Left lung (tissue), 10 donors: ENCODE data around the gene DDAH1. TPM values are rescaled to one million over a fixed set of nuclear protein-coding genes. Genes with fewer than 3 reads are reported as not detected.
A peak's percentile ranks its signal among the peaks of the same experiment; 100 is the strongest.

Experiments used
- ATAC-seq: fragments of 200-7000 bp; cut with Tn5 transposase; one replicate; pipeline ENCODE4 v1.9.1; 2020; ENCODE audit warnings: moderate library complexity
- DNase-seq, 4 donors: peaks; one replicate each; pipeline ENCODE4 v3.0.0-alpha.2; 2013 to 2020
- H3K27ac ChIP-seq, 2 donors: fragments of 200-600 bp; sonication (generic) in 1 of 2; one replicate each; pipeline versions ENCODE4 v1.5.0 to v1.8.0; 2020 to 2021
- H3K27me3 ChIP-seq, 2 donors: fragments of 200-600 bp; sonication (generic) in 1 of 2; one replicate each; pipeline versions ENCODE4 v1.5.0 to v1.8.0; 2020 to 2021
- H3K36me3 ChIP-seq, 2 donors: fragments of 200-600 bp; sonication (generic) in 1 of 2; one replicate each; pipeline versions ENCODE4 v1.5.0 to v1.8.0; 2020 to 2021
- H3K4me1 ChIP-seq, 2 donors: fragments of 200-600 bp; one replicate each; pipeline ENCODE4 v1.8.0; 2021
- H3K4me3 ChIP-seq, 2 donors: fragments of 200-600 bp; sonication (generic) in 1 of 2; one replicate each; pipeline versions ENCODE4 v1.5.0 to v1.8.0; 2020 to 2021; ENCODE audit warnings: mild to moderate bottlenecking in 1 of 2
- H3K9me3 ChIP-seq, 2 donors: fragments of 200-600 bp; sonication (generic) in 1 of 2; one replicate each; pipeline versions ENCODE4 v1.5.0 to v1.8.0; 2020 to 2021
- intact Hi-C, 2 donors: fragments of 100-400 bp; cut with DNase I; formaldehyde crosslinking; loops; one replicate each; pipeline versions ENCODE4 v1.11.2 to v1.14.2; 2022
- polyA plus RNA-seq, 6 donors: library from polyadenylated mRNA; unstranded; fragments of 120-200 nt; gene quantifications; one replicate each; pipeline ENCODE4 v1.2.1, GENCODE V29; 2013; ENCODE audit not compliant: insufficient read length in 6 of 6
- total RNA-seq, 2 donors: library from RNA; stranded (reverse); fragmentation: NEBNext Ultra II Directional; extraction: Animal tissue kit (Norgen Biotek cat#: 25700); gene quantifications; one replicate each; pipeline ENCODE4 v1.2.1, GENCODE V29; 2021
- TF ChIP-seq, protein P1 (sequence below), 2 donors: fragments of 200-600 bp; sonication (generic) in 1 of 2; IDR thresholded peaks; one replicate each; pipeline versions ENCODE4 v1.5.0 to v1.8.0; 2021; ENCODE audit warnings: antibody characterized with exemption in 2 of 2
- donor health status: DM: no; HTN: yes; CAD: no.
- donor health status: DM: no; HTN: no; CAD: no.

The DDAH1 gene
- total and polyA plus RNA-seq, 8 donors, result 71.5 to 121 (median 89.8) TPM

DNA sequence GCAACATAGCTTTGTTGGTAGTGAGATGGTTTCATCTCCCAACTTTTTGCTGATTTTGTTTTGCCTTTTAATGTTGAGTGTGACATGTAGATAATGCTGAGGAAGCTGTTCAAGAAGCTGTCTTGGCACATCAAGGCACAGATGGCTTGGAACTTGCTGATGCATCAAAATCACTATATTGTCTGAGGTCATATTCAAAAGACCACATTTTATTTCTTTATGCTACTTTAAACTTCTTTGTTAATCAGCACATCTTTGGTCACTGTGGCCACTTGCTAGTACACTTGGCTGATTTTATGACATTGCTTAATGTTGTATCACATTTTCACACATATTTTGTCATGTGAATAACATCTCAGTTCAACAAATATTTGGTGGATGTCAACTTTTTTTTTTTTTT is 101.4 kb downstream of the DDAH1 start:
- DNase-seq (peak in 1 of 4 donors; percentile 26), ATAC-seq (no peak)
- TF ChIP-seq, protein P1, sequence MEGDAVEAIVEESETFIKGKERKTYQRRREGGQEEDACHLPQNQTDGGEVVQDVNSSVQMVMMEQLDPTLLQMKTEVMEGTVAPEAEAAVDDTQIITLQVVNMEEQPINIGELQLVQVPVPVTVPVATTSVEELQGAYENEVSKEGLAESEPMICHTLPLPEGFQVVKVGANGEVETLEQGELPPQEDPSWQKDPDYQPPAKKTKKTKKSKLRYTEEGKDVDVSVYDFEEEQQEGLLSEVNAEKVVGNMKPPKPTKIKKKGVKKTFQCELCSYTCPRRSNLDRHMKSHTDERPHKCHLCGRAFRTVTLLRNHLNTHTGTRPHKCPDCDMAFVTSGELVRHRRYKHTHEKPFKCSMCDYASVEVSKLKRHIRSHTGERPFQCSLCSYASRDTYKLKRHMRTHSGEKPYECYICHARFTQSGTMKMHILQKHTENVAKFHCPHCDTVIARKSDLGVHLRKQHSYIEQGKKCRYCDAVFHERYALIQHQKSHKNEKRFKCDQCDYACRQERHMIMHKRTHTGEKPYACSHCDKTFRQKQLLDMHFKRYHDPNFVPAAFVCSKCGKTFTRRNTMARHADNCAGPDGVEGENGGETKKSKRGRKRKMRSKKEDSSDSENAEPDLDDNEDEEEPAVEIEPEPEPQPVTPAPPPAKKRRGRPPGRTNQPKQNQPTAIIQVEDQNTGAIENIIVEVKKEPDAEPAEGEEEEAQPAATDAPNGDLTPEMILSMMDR (IDR thresholded peaks at IDR 0.05), result no peak
- Histone ChIP-seq H3K4me3 (no peak overlapping the region), H3K36me3 (no peaks in the 10 kb centered on the region), H3K9me3 (no peaks in the 10 kb centered on the region), H3K4me1 (peaks cover 7 to 16% of the 10 kb centered on the region in 2 donors), H3K27me3 (no peaks in the 10 kb centered on the region), H3K27ac (no peak overlapping the region)
- intact Hi-C loops, result no loop called here

DNA sequence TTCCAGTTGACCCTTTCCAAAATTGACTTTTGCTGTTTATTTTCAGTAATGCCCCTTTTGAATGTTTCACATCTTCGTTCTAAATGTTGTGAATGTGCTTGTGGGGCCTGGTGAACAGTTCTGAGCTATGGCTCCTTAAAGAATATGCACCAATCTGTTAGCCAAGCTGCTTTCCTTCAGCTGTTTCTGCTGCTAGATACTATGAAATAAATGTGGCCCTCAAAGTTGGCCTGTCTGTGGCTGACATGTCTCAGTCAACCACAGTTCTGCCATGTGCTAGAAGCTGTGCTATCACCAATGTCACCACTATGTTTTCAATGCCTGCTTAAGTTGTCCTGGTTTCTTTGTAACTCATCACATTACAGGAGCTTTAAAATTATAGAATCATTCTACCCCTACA is 101.9 kb downstream of the DDAH1 start:
- no peak overlapping the region for H3K4me3 ChIP-seq
- peaks cover 7 to 16% of the 10 kb centered on the region in 2 donors for H3K4me1 ChIP-seq
- DNase-seq (no peak), ATAC-seq (no peak)
- intact Hi-C loops, result no loop called here
- H3K27ac ChIP-seq, result no peak overlapping the region
- H3K36me3 ChIP-seq, result no peaks in the 10 kb centered on the region
- H3K9me3 ChIP-seq, result no peaks in the 10 kb centered on the region
- no peaks in the 10 kb centered on the region for H3K27me3 ChIP-seq
- TF ChIP-seq, protein P1 (IDR thresholded peaks at IDR 0.05), result no peak

DNA sequence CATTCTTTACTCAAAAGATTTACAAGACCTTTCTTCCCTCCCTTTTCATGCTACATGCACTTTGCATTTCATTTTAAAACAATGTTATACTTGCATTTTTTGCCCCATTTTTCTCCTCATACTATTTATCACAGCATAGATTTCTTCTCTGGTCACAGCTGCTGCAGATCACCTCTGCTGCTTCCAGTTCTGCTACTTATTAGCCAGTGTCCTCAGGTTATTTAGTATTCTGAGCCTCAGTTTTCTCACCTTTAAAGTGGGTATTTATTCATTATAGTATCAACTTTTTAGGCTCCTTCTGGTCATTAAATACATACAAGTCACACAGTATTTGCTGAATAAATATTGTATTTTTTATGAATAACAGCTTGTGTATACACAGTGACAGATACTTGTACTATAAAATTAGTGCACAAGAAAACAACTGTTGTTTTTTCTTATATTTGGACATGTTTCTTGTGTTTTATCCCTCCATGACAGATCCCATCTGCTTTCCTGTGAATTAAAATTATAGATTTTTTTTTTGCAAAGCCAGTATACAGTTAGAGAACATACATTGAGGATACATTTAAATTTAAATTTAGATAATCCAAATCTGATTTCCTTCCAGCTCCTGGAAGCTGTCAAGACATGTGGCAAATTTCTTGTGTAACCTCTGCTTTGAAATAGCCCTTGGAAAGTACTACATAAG is 103.2 kb downstream of the DDAH1 start:
- Histone ChIP-seq H3K4me3 (no peak overlapping the region), H3K27ac (no peak overlapping the region), H3K36me3 (no peaks in the 10 kb centered on the region), H3K9me3 (no peaks in the 10 kb centered on the region), H3K4me1 (peaks cover 7 to 16% of the 10 kb centered on the region in 2 donors), H3K27me3 (no peaks in the 10 kb centered on the region)
- TF ChIP-seq, protein P1 (IDR thresholded peaks at IDR 0.05), result no peak
- DNase-seq (no peak), ATAC-seq (no peak)
- intact Hi-C loops, result no loop called here

DNA sequence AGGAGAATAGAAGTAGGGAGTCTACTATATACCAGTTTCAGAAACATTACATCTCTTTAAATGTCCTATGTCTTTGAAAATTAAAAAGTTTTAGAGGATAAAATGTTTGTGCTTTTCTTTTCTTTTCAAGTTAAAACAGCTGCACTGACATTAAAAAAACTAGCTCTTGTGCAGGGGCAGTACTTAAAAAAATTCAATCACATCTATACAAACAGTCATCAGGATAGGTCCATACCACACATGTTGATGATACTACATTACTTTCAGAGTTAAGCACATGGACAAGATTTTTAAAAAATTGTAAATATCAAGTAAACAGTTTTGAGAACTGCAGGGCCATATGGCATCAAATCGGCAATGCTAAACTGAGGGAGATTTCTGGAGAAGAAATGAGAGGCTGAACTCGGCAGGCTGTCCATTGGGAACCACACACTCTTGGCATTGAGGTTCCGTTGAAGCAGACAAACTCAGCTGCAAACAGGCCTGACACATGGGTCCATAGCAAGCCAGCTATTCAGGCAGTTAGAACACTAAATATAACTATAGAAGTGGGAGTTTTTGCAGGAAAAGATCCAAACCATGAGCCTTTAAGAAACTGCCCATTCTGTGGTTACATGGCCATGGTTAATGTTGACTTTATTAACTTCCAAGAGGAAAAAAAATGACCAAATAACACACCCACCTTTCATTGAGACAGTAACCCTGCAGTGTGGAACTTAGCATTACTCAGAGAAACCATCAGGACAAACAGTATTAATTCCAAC is 104.0 kb downstream of the DDAH1 start:
- peak overlapping the region; percentile 2 to 62 for H3K27ac ChIP-seq
- TF ChIP-seq, protein P1 (IDR thresholded peaks at IDR 0.05), result no peak
- peak; percentile 78 for ATAC-seq
- H3K27me3 ChIP-seq, result no peaks in the 10 kb centered on the region
- peaks cover 7 to 16% of the 10 kb centered on the region in 2 donors for H3K4me1 ChIP-seq
- intact Hi-C loops, result no loop called here
- no peak overlapping the region for H3K4me3 ChIP-seq
- no peaks in the 10 kb centered on the region for H3K36me3 ChIP-seq
- peak in 1 of 4 donors; percentile 42 for DNase-seq
- H3K9me3 ChIP-seq, result no peaks in the 10 kb centered on the region
